ENCODE results near the gene AKAP10.
A peak's percentile ranks its signal among the peaks of the same experiment; 100 is the strongest.

AKAP10 gene

DNA sequence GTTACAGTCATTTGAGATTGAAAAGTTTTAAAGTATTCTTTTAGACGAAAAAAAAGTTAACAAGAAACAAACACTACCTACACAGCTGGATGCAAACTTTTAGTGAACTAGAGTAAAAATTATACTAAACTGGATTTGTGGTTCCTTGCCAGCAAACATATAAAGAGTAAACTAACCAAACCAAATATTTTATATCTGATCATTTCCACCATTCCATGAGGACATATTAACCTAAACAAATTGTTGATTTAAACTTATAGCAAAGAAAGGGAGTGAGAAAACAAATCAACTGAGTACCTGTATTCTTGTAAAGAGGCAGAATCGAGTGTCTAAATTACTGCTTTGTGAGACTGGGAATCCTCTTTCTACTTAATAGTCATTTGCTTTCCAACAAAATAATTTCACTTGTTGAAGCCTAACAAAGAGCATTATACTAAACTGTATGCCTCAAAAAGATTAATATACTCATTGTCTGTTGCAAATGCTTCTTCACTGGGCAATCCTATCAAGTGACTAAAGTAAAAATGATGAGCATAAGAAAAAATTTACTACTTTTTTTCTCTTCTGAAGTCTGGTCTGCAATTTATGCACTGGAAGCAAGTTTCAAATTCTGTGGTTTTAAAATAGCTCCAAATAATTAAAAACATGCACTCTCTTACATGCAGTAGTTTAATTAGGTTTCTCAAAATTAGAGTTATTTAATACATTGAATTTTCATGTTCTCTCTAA is 37.5 kb downstream of the AKAP10 start:
- no peak for DNase-seq (ENCODE audit: low read depth)
- no peak overlapping the region for H3K4me3 ChIP-seq (ENCODE audit: low read depth, low read length)
- TF ChIP-seq, protein P1, sequence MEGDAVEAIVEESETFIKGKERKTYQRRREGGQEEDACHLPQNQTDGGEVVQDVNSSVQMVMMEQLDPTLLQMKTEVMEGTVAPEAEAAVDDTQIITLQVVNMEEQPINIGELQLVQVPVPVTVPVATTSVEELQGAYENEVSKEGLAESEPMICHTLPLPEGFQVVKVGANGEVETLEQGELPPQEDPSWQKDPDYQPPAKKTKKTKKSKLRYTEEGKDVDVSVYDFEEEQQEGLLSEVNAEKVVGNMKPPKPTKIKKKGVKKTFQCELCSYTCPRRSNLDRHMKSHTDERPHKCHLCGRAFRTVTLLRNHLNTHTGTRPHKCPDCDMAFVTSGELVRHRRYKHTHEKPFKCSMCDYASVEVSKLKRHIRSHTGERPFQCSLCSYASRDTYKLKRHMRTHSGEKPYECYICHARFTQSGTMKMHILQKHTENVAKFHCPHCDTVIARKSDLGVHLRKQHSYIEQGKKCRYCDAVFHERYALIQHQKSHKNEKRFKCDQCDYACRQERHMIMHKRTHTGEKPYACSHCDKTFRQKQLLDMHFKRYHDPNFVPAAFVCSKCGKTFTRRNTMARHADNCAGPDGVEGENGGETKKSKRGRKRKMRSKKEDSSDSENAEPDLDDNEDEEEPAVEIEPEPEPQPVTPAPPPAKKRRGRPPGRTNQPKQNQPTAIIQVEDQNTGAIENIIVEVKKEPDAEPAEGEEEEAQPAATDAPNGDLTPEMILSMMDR (IDR thresholded peaks at IDR 0.05; ENCODE audit: control insufficient read depth, extremely low read depth, insufficient read depth), result no peak

DNA sequence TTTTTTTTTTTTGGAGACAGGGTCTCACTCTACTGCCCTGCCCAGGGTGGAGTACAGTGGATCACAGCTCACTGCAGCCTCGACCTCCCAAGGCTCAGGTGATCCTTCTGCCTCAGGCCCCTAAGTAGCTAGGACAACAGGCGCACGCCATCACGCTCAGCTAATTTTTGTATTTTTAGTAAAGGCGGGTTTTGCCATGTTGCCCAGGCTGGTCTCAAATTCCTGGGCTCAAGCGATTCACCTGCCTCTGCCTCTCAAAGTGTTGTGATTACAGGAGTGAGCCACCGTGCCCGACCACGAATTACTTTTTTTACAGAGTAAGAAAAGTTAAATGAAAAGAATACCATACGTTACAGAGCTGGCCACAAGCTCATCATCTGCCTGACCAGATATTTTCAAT is 38.9 kb downstream of the AKAP10 start:
- no peak for DNase-seq (ENCODE audit: low read depth)
- TF ChIP-seq, protein P1 (IDR thresholded peaks at IDR 0.05; ENCODE audit: control insufficient read depth, extremely low read depth, insufficient read depth), result no peak
- no peak overlapping the region for H3K4me3 ChIP-seq (ENCODE audit: low read depth, low read length)

DNA sequence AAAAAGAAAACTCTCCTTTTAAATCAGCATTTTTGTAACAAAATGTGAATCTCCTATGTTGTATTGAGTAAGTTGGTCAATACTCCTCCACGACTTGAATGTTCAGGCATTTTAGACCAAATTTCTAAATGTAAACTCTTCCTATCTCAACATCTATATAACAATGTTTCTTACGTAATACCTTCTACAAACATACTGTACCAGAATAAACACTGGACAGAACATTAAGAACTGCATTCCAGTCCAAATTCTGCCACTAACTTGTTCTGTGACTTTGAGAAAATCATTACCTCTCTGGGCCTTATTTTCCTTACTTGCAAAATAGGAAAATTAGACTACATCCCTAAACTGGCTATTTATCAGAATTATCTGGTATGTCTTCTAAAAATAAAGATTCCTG is 40.1 kb downstream of the AKAP10 start:
- no peak overlapping the region for H3K4me3 ChIP-seq (ENCODE audit: low read depth, low read length)
- TF ChIP-seq, protein P1 (IDR thresholded peaks at IDR 0.05; ENCODE audit: control insufficient read depth, extremely low read depth, insufficient read depth), result no peak
- DNase-seq (ENCODE audit: low read depth), result peak; percentile 91

DNA sequence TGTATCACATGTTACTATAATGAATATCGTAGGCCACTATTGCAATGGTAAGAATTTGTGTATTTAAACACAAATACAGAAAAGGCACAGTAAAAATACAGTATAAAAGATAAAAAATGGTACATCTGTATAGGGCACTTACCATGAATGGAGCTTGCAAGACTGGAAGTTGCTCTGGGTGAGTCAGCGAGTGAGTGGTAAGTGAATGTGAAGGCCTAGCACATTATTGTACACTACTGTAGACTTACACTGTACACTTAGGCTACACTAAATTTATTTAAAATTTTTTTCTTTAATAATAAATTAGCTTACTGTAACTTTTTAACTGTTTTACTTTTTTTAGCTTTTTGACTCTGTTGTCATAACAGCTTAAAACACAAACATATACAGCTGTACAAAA is 42.5 kb downstream of the AKAP10 start:
- TF ChIP-seq, protein P1 (IDR thresholded peaks at IDR 0.05; ENCODE audit: control insufficient read depth, extremely low read depth, insufficient read depth), result no peak
- DNase-seq (ENCODE audit: low read depth), result no peak
- H3K4me3 ChIP-seq (ENCODE audit: low read depth, low read length), result no peak overlapping the region

DNA sequence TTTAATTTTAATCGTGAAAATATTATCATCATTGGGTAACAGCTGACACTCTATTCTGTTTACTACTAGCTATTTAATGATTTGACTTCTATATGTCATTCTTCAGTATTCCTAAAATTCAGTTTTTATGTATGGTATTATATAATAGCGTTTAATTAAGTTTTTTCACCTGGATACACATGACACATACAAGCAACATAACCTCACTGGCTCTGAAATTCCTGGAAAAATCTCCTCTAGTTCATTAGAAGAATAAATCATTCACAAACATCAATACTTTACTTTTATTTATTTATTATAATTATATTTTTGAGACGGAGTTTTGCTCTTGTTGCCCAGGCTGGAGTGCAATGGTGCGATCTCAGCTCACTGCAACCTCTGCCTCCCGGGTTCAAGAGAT is 44.0 kb downstream of the AKAP10 start:
- TF ChIP-seq, protein P1 (IDR thresholded peaks at IDR 0.05; ENCODE audit: control insufficient read depth, extremely low read depth, insufficient read depth), result no peak
- no peak overlapping the region for H3K4me3 ChIP-seq (ENCODE audit: low read depth, low read length)
- DNase-seq (ENCODE audit: low read depth), result no peak

DNA sequence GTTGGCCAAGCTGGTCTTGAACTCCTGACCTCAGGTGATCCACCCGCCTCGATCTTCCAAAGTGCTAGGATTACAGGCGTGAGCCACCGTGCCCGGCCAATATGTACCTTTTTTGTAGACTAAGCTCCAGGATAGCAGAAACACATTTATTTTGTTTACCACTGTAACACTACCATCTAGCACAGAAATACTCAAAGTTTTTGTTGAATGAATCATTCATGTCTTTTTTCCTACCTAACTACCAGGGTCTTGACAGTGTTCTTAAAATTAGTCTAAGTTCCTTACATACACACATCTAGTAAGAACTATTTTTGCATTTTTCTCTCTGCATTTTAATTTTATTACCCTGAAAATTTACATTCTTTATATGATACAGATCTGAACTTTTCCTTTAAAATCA is 44.4 kb downstream of the AKAP10 start:
- DNase-seq (ENCODE audit: low read depth), result no peak
- TF ChIP-seq, protein P1 (IDR thresholded peaks at IDR 0.05; ENCODE audit: control insufficient read depth, extremely low read depth, insufficient read depth), result no peak
- no peak overlapping the region for H3K4me3 ChIP-seq (ENCODE audit: low read depth, low read length)

DNA sequence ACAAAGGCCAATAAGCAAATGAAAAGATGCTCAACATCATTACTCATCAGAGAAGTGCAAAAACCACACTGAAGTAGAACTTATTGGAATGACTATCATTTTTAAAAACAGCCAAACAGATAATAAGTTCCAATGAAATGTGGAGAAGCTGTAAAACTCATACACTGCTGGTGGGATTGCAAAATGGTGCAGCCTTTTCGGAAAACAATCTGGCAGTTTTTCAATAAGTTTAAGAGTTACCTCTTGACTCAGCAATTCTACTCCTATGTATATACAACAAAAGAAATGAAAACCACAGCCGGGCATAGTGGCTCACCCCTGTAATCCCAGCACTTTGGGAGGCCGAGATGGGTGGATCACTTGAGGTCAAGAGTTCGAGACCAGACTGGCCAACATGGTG is 49.3 kb downstream of the AKAP10 start:
- TF ChIP-seq, protein P1 (IDR thresholded peaks at IDR 0.05; ENCODE audit: control insufficient read depth, extremely low read depth, insufficient read depth), result no peak
- no peak for DNase-seq (ENCODE audit: low read depth)
- H3K4me3 ChIP-seq (ENCODE audit: low read depth, low read length), result no peak overlapping the region
